ENCODE data around the gene CMTR1.

DNA sequence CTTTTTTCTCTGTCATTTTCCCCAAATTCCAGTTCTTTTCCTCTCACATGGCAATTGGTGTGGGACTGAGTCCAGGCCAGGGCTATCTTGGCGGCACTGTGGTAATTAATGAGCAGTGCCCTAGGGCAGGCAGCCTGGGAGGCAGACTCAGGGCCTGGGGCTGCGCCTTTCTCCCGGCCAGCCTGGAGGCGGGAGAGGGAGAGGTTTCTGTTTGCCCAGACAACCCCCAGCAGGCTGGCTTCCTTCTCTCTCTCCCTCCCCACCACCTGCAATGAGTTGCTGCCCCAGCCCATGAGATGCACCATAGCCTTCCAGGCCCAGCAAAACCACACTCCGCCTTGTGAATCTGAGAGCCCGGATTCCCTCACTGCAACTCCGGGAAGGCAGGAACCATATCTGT is 81.8 kb downstream of the CMTR1 start:
- no peak for TF ChIP-seq EZH2 (IDR thresholded peaks at IDR 0.05; ENCODE audit: borderline replicate concordance, insufficient read depth, low read length, poor library complexity, severe bottlenecking)
- no peak for TF ChIP-seq CTCF (IDR thresholded peaks at IDR 0.05; ENCODE audit: poor library complexity, severe bottlenecking)
- no peak for TF ChIP-seq SMC3 (conservative IDR thresholded peaks at IDR 0.05; ENCODE audit: poor library complexity)

Data from neural cell (in vitro differentiated cells).